Subcutaneous abdominal adipose tissue (tissue), 5 donors: ENCODE data around the gene RCC2.
"Not testable (repeated sequence)": the region's sequence is repeated elsewhere in the genome, so short reads cannot be mapped to it uniquely, and the experiment has no call there.

ENCODE experiments used
- H3K27ac ChIP-seq: one replicate; pipeline ENCODE4 v1.7.0; 2013; ENCODE audit warnings: low read depth, mild to moderate bottlenecking, inconsistent platforms, low read length, moderate library complexity
- H3K27me3 ChIP-seq, 5 donors: one replicate each; pipeline ENCODE4 v1.7.0; 2013; ENCODE audit warnings: low read length in 5 of 5, inconsistent platforms in 1 of 5; ENCODE audit not compliant: control insufficient read depth in 5 of 5, insufficient read depth in 4 of 5
- H3K36me3 ChIP-seq, 5 donors: one replicate each; pipeline ENCODE4 v1.7.0; 2013; ENCODE audit warnings: low read length in 5 of 5; ENCODE audit not compliant: control insufficient read depth in 5 of 5, insufficient read depth in 5 of 5
- H3K4me1 ChIP-seq, 5 donors: one replicate each; pipeline ENCODE4 v1.7.0; 2013; ENCODE audit warnings: low read length in 5 of 5, mild to moderate bottlenecking in 3 of 5, moderate library complexity in 1 of 5; ENCODE audit not compliant: control insufficient read depth in 5 of 5, insufficient read depth in 5 of 5
- H3K4me3 ChIP-seq, 5 donors: one replicate each; pipeline ENCODE4 v1.7.0; 2013; ENCODE audit warnings: low read length in 5 of 5, low read depth in 1 of 5
- H3K9ac ChIP-seq, 5 donors: one replicate each; pipeline ENCODE4 v1.7.0; 2013; ENCODE audit warnings: low read length in 5 of 5, mild to moderate bottlenecking in 4 of 5, moderate library complexity in 3 of 5
- H3K9me3 ChIP-seq, 5 donors: one replicate each; pipeline ENCODE4 v1.7.0; 2013; ENCODE audit warnings: low read length in 5 of 5; ENCODE audit not compliant: control insufficient read depth in 5 of 5
- donor health status: healthy.
- donor health status: healthy.
- donor health status: healthy.
- donor health status: healthy.
- donor health status: healthy.

Gene RCC2

GRCh38 chr1:17439250-17440073 lies at the start of gene RCC2:
Gene RCC2 (minus strand): TSS chr1:17439677. CDS start chr1:17438514, 1,163 bp downstream.
- Histone ChIP-seq H3K27ac (peak within 1 kb of the TSS; percentile 90), H3K4me1 (peaks cover 6 to 52% (median 39%) of the 10 kb centered on the region in 5 donors), H3K27me3 (no peaks in the 10 kb centered on the region), H3K36me3 (peaks cover 0 to 4% (median 0%) of the 10 kb centered on the region in 5 donors), H3K9me3 (no peaks in the 10 kb centered on the region), H3K9ac (peak within 1 kb of the TSS; percentile 73 to 90 (median 81)), H3K4me3 (peak within 1 kb of the TSS; percentile 78 to 86 (median 80))

- Histone ChIP-seq H3K9me3 (no peaks in the 10 kb centered on the region), H3K9ac (no peak overlapping the region), H3K27ac (no peak overlapping the region), H3K4me3 (no peak overlapping the region), H3K4me1 (no peaks in the 10 kb centered on the region), H3K36me3 (no peaks in the 10 kb centered on the region), H3K27me3 (peaks cover 0 to 9% (median 4%) of the 10 kb centered on the region in 5 donors)
Measured at GRCh38 chr1:17486242-17486641, 46.8 kb upstream of the RCC2 start.

GRCh38 chr1:17485281-17485680 lies 45.8 kb upstream of the RCC2 start:
- Histone ChIP-seq H3K27ac (no peak overlapping the region), H3K9ac (no peak overlapping the region), H3K4me1 (no peaks in the 10 kb centered on the region), H3K9me3 (no peaks in the 10 kb centered on the region), H3K36me3 (no peaks in the 10 kb centered on the region), H3K4me3 (no peak overlapping the region), H3K27me3 (peaks cover 0 to 9% (median 4%) of the 10 kb centered on the region in 5 donors)

- H3K36me3 ChIP-seq, H3K9ac ChIP-seq, H3K4me1 ChIP-seq, H3K4me3 ChIP-seq, H3K27me3 ChIP-seq, H3K27ac ChIP-seq, H3K9me3 ChIP-seq: not testable (repeated sequence)
Measured at GRCh38 chr1:17481981-17482380, 42.5 kb upstream of the RCC2 start.

- Histone ChIP-seq H3K4me1 (no peaks in the 10 kb centered on the region), H3K9ac (no peak overlapping the region), H3K9me3 (no peaks in the 10 kb centered on the region), H3K27ac (no peak overlapping the region), H3K27me3 (peaks cover 0 to 9% (median 4%) of the 10 kb centered on the region in 5 donors), H3K36me3 (no peaks in the 10 kb centered on the region), H3K4me3 (no peak overlapping the region)
Measured at GRCh38 chr1:17480846-17481245, 41.4 kb upstream of the RCC2 start.

- Histone ChIP-seq H3K27ac (no peak overlapping the region), H3K27me3 (peaks cover 0 to 5% (median 3%) of the 10 kb centered on the region in 5 donors), H3K4me1 (no peaks in the 10 kb centered on the region), H3K9ac (no peak overlapping the region), H3K4me3 (no peak overlapping the region), H3K36me3 (no peaks in the 10 kb centered on the region), H3K9me3 (no peaks in the 10 kb centered on the region)
Measured at GRCh38 chr1:17475752-17476151, 36.3 kb upstream of the RCC2 start.

- H3K4me1 ChIP-seq, H3K4me3 ChIP-seq, H3K27me3 ChIP-seq, H3K9ac ChIP-seq, H3K36me3 ChIP-seq, H3K9me3 ChIP-seq, H3K27ac ChIP-seq: not testable (repeated sequence)
Measured at GRCh38 chr1:17474836-17475555, 35.5 kb upstream of the RCC2 start.

GRCh38 chr1:17472814-17473213 lies 33.3 kb upstream of the RCC2 start:
- H3K4me1 ChIP-seq = no peaks in the 10 kb centered on the region
- no peak overlapping the region for H3K9ac ChIP-seq
- H3K36me3 ChIP-seq = no peaks in the 10 kb centered on the region
- no peak overlapping the region for H3K27ac ChIP-seq
- no peaks in the 10 kb centered on the region for H3K9me3 ChIP-seq
- H3K4me3 ChIP-seq = no peak overlapping the region
- peaks cover 0 to 5% (median 3%) of the 10 kb centered on the region in 5 donors for H3K27me3 ChIP-seq

GRCh38 chr1:17471393-17471792 lies 31.9 kb upstream of the RCC2 start:
- Histone ChIP-seq H3K27ac (no peak overlapping the region), H3K4me1 (no peaks in the 10 kb centered on the region), H3K27me3 (peaks cover 0 to 5% (median 3%) of the 10 kb centered on the region in 5 donors), H3K4me3 (no peak overlapping the region), H3K9ac (no peak overlapping the region), H3K36me3 (no peaks in the 10 kb centered on the region), H3K9me3 (no peaks in the 10 kb centered on the region)
